DLD1 (cell line): ENCODE data around the gene RAP1GAP2.
"Not testable (repeated sequence)": the region's sequence is repeated elsewhere in the genome, so short reads cannot be mapped to it uniquely, and the experiment has no call there.

ENCODE experiments used
- in situ Hi-C: cut with HindIII; loops from 2 replicates; pipeline ENCODE4 v1.10.0; 2017; ENCODE audit warnings: low sequenced_read_pairs

The RAP1GAP2 gene

GRCh38 chr17:2814049-2814448 lies 17.8 kb downstream of the RAP1GAP2 start:
- in situ Hi-C loops = no loop called here

- in situ Hi-C loops = no loop called here
These were observed 18.5 kb downstream of the RAP1GAP2 start for GRCh38 chr17:2814481-2815341.

- in situ Hi-C loops = no loop called here
These were observed 19.5 kb downstream of the RAP1GAP2 start for GRCh38 chr17:2815781-2816185.

GRCh38 chr17:2816688-2817087 lies 20.4 kb downstream of the RAP1GAP2 start:
- in situ Hi-C loops = no loop called here

- in situ Hi-C loops = not testable (repeated sequence)
These were observed 23.1 kb downstream of the RAP1GAP2 start for GRCh38 chr17:2819294-2819693.

GRCh38 chr17:2819921-2820501 lies 23.8 kb downstream of the RAP1GAP2 start:
- in situ Hi-C loops = no loop called here

- in situ Hi-C loops = no loop called here
These were observed 25.6 kb downstream of the RAP1GAP2 start for GRCh38 chr17:2821868-2822267.

- in situ Hi-C loops = no loop called here
These were observed 26.1 kb downstream of the RAP1GAP2 start for GRCh38 chr17:2822358-2822757.

- in situ Hi-C loops = no loop called here
These were observed 29.2 kb downstream of the RAP1GAP2 start for GRCh38 chr17:2825253-2825970.

GRCh38 chr17:2828397-2829038 lies 32.3 kb downstream of the RAP1GAP2 start:
- in situ Hi-C loops = no loop called here

GRCh38 chr17:2830678-2831077 lies 34.4 kb downstream of the RAP1GAP2 start:
- in situ Hi-C loops = no loop called here

GRCh38 chr17:2835780-2836179 lies 39.5 kb downstream of the RAP1GAP2 start:
- in situ Hi-C loops = no loop called here

- in situ Hi-C loops = no loop called here
These were observed 40.9 kb downstream of the RAP1GAP2 start for GRCh38 chr17:2837147-2837561.

GRCh38 chr17:2841606-2842005 lies 45.4 kb downstream of the RAP1GAP2 start:
- in situ Hi-C loops = no loop called here

- in situ Hi-C loops = no loop called here
These were observed 46.2 kb downstream of the RAP1GAP2 start for GRCh38 chr17:2842464-2842863.

- in situ Hi-C loops = no loop called here
These were observed 48.2 kb downstream of the RAP1GAP2 start for GRCh38 chr17:2844416-2844815.

- in situ Hi-C loops = no loop called here
These were observed 51.4 kb downstream of the RAP1GAP2 start for GRCh38 chr17:2847381-2848333.

- in situ Hi-C loops = no loop called here
These were observed 53.1 kb downstream of the RAP1GAP2 start for GRCh38 chr17:2849327-2849670.

- in situ Hi-C loops = loop anchor here (5.0 to 25.0 kb wide), 3 partner anchors 66 to 166 kb away; no protein-coding TSS in a partner anchor
These were observed 54.8 kb downstream of the RAP1GAP2 start for GRCh38 chr17:2850991-2851390.

GRCh38 chr17:2851615-2852014 lies 55.4 kb downstream of the RAP1GAP2 start:
- in situ Hi-C loops = loop anchor here (5.0 to 25.0 kb wide), 3 partner anchors 66 to 166 kb away; no protein-coding TSS in a partner anchor
